Astrocyte of the cerebellum (primary cell): Measurements from ENCODE around the gene RBM8A.

Experiments
- DNase-seq: peaks from one replicate; pipeline ENCODE4 v3.0.0-alpha.2; 2011; ENCODE audit warnings: low read depth
- H3K4me3 ChIP-seq: 2 replicates; pipeline ENCODE4 v1.5.1; 2011; ENCODE audit warnings: mild to moderate bottlenecking, low read depth, low read length, moderate library complexity
- in situ Hi-C: cut with HindIII; loops from 2 replicates; pipeline ENCODE4 v1.10.0; 2017; ENCODE audit warnings: low sequenced_read_pairs
- TF ChIP-seq, protein P1 (sequence below): IDR thresholded peaks from 2 replicates; pipeline ENCODE4 v1.5.1; 2012; ENCODE audit warnings: low read length, low read depth, moderate library complexity, mild to moderate bottlenecking; ENCODE audit errors: missing control alignments

The RBM8A gene

DNA sequence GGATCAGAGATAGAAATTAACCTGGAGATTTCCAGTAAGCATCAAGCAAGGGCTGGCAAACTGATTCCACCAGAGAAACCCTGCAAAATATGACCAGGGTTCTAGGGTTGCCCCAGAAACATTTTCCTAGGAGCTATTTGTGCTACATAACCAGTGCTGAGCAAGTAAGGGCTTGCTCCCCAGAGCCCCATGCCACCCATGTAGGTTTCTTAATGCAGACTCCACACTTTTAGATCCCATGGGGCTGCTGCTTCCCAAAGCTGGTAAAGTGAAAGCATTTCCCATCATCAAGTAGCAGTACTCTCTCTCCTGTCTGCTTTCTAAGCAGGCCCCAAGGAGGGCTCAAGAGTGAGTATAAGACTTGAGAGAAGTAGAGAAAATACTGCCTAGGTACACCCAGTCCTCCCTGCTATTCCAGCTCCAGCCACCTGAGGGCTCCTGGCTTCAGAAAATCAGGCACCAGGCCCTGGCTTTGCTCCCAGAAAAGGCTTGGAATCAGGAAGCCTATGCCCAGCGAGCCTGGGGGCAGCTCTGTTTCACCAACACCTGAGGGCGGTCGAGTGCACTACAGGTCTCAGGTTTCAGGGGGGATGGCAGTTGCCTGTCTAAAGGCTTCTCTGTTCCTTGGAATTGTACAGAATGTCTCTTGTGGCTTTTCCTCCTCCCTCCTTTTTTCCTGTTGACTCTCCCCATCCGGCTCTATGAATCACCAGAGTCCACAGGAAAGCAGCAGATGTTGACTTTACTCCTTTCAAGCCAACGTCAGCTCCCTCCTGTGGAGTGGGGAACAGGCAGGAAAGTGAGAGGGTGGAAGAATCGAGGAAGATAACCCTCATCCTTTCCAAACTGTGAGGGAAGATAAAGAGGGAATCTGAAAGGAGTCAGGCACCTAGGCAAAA is 35.4 kb downstream of the RBM8A start:
- peak overlapping the region; percentile 13 for H3K4me3 ChIP-seq
- DNase-seq, result peak; percentile 100
- TF ChIP-seq, protein P1, sequence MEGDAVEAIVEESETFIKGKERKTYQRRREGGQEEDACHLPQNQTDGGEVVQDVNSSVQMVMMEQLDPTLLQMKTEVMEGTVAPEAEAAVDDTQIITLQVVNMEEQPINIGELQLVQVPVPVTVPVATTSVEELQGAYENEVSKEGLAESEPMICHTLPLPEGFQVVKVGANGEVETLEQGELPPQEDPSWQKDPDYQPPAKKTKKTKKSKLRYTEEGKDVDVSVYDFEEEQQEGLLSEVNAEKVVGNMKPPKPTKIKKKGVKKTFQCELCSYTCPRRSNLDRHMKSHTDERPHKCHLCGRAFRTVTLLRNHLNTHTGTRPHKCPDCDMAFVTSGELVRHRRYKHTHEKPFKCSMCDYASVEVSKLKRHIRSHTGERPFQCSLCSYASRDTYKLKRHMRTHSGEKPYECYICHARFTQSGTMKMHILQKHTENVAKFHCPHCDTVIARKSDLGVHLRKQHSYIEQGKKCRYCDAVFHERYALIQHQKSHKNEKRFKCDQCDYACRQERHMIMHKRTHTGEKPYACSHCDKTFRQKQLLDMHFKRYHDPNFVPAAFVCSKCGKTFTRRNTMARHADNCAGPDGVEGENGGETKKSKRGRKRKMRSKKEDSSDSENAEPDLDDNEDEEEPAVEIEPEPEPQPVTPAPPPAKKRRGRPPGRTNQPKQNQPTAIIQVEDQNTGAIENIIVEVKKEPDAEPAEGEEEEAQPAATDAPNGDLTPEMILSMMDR, result peak; percentile 99
- in situ Hi-C loops, result no loop called here

- in situ Hi-C loops, result no loop called here
- no peak overlapping the region for H3K4me3 ChIP-seq
- DNase-seq, result peak; percentile 58
- TF ChIP-seq, protein P1, result no peak
Measured at GRCh38 chr1:145891143-145891542, 36.1 kb downstream of the RBM8A start.

DNA sequence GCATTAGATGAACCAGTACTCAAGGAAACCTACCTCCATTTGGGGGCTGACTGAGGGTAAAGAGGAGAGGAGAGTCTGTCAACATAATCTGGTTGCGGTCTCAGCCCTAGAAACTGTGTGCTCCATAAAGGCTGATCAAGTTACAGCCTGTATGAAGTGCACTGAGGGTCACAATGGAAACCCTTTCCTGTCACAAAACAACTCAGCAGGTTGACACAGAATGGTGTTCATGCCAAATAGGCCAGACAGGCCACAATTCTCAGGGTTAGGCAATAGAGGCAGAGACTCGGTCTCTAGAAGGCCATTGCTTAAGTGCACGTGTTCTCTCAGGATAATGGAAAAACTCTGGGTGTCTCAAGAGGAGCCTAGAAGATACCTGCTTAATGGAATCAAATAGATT is 37.6 kb downstream of the RBM8A start:
- in situ Hi-C loops, result no loop called here
- H3K4me3 ChIP-seq, result no peak overlapping the region
- no peak for DNase-seq
- TF ChIP-seq, protein P1, result no peak

- in situ Hi-C loops, result no loop called here
- TF ChIP-seq, protein P1, result no peak
- H3K4me3 ChIP-seq, result no peak overlapping the region
- no peak for DNase-seq
Measured at GRCh38 chr1:145887631-145888030, 39.7 kb downstream of the RBM8A start.

DNA sequence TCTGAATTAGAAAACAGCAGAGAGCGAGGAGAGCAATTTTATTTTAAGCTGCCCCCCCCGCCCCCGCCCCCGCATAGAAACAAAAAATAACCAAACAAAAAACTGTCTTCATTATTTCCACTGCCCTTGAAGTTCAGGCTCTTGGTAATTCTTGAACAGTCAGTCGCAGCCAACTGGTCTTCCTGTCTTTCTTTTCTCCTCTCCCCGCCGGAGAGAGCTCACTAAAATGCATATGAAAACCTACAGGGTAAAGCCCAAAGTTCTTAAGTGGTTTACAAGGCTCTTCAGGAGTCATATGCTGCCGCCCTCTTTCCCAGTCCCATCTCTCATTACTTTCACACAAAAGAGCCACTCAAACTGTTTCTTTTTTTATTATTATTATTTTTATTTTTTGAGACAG is 40.5 kb downstream of the RBM8A start:
- no peak overlapping the region for H3K4me3 ChIP-seq
- in situ Hi-C loops, result no loop called here
- TF ChIP-seq, protein P1, result no peak
- no peak for DNase-seq

GRCh38 chr1:145886390-145886789 is 40.9 kb downstream of the RBM8A start:
- H3K4me3 ChIP-seq, result peak overlapping the region; percentile 63
- TF ChIP-seq, protein P1, result no peak
- no peak for DNase-seq
- in situ Hi-C loops, result no loop called here
